OCI-LY7 (cell line): Measurements from ENCODE around the gene LCP1. TPM values are rescaled to one million over a fixed set of nuclear protein-coding genes. Genes with fewer than 3 reads are reported as not detected.

Experiments
- BruUV-seq: library from RNA; stranded (reverse); fragments of 400-500 nt; replicated peaks from 2 replicates; lab custom pipeline; 2021; lab: Mats Ljungman, UMichigan
- CTCF ChIA-PET: fragments of 300-600 bp; sonication (Branson Sonifier 250); formaldehyde crosslinking; loops from one replicate; lab custom pipeline; 2022; ENCODE audit warnings: antibody characterized with exemption; ENCODE audit not compliant: unreplicated experiment; lab: Charles Lee
- POLR2A ChIA-PET: fragments of 300-600 bp; sonication (Branson Sonifier 250); formaldehyde crosslinking; loops from one replicate; lab custom pipeline; 2022; ENCODE audit warnings: antibody characterized with exemption; lab: Charles Lee
- DNase-seq: peaks from one replicate; pipeline ENCODE4 v3.0.0-alpha.2; 2015; ENCODE audit warnings: low spot score
- H2AFZ ChIP-seq: fragments of 200-600 bp; sonication (generic), shearing (Covaris generic); 2 replicates; pipeline ENCODE4 v1.6.1; 2014; ENCODE audit warnings: mild to moderate bottlenecking, antibody characterized with exemption, low read length, moderate library complexity
- H3K27ac ChIP-seq: fragments of 200-600 bp; sonication (generic); 2 replicates; pipeline ENCODE4 v1.5.1; 2014; ENCODE audit warnings: mixed run types, low read depth, mild to moderate bottlenecking, moderate library complexity, low read length, inconsistent platforms; ENCODE audit not compliant: poor library complexity, severe bottlenecking
- H3K36me3 ChIP-seq: fragments of 200-600 bp; sonication (generic); 2 replicates; pipeline ENCODE4 v1.6.1; 2014; ENCODE audit warnings: mild to moderate bottlenecking, antibody characterized with exemption, low read length, moderate library complexity, mixed read lengths; ENCODE audit not compliant: insufficient read depth
- H3K4me1 ChIP-seq: fragments of 200-600 bp; sonication (generic); 2 replicates; pipeline ENCODE4 v1.5.1; 2014; ENCODE audit warnings: mild to moderate bottlenecking, low read length; ENCODE audit not compliant: insufficient read depth, poor library complexity, severe bottlenecking
- H3K4me2 ChIP-seq: fragments of 200-600 bp; sonication (generic); 2 replicates; pipeline ENCODE4 v1.6.1; 2014; ENCODE audit warnings: mild to moderate bottlenecking, low read length
- H3K4me3 ChIP-seq: fragments of 200-600 bp; sonication (generic); 2 replicates; pipeline ENCODE4 v1.5.1; 2014; ENCODE audit warnings: mild to moderate bottlenecking, low read depth, low read length; ENCODE audit not compliant: poor library complexity, severe bottlenecking
- H3K79me2 ChIP-seq: fragments of 200-600 bp; sonication (generic); 2 replicates; pipeline ENCODE4 v1.6.1; 2016; ENCODE audit warnings: low read depth, mild to moderate bottlenecking, low read length, moderate library complexity, mixed read lengths; ENCODE audit not compliant: insufficient read depth
- H3K9me2 ChIP-seq: fragments of 200-600 bp; sonication (generic); 2 replicates; pipeline ENCODE4 v1.6.1; 2016; ENCODE audit warnings: mild to moderate bottlenecking, low read length, mixed read lengths; ENCODE audit not compliant: insufficient read depth
- H3K9me3 ChIP-seq: fragments of 200-600 bp; sonication (generic); 2 replicates; pipeline ENCODE4 v1.6.1; 2014; ENCODE audit warnings: mild to moderate bottlenecking, mixed run types, low read length, mixed read lengths
- H4K20me1 ChIP-seq: fragments of 200-600 bp; sonication (generic); 2 replicates; pipeline ENCODE4 v1.6.1; 2014; ENCODE audit warnings: mild to moderate bottlenecking, antibody characterized with exemption, low read length, moderate library complexity, mixed read lengths; ENCODE audit not compliant: insufficient read depth
- CTCF ChIP-seq: fragments of 200-600 bp; sonication (generic); conservative IDR thresholded peaks from 2 replicates; pipeline ENCODE4 v1.5.1; 2014; ENCODE audit warnings: mild to moderate bottlenecking, antibody characterized with exemption, low read length, moderate library complexity, mixed read lengths
- EZH2phosphoT487 ChIP-seq: fragments of 200-600 bp; sonication (generic); IDR thresholded peaks from 2 replicates; pipeline ENCODE4 v1.6.1; 2018; ENCODE audit warnings: low read depth, borderline replicate concordance, mild to moderate bottlenecking, mixed run types, antibody characterized with exemption, low read length, moderate library complexity, mixed read lengths
- intact Hi-C: fragments of 100-400 bp; cut with micrococcal nuclease; formaldehyde crosslinking; loops from one replicate; pipeline ENCODE4 v1.10.0; 2022; ENCODE audit not compliant: unreplicated experiment
- total RNA-seq, 2 experiments: library from RNA; depleted of rRNA in 1 of 2; stranded (reverse); fragments of >200 nt in 1 of 2; shearing (Covaris generic) in 1 of 2; gene quantifications; 2 replicates each; pipeline ENCODE4 v1.2.3, GENCODE V29; 2014 to 2022

LCP1 gene
- total RNA-seq, 2 experiments from 2014 or later, result 292 to 565 TPM

- Histone ChIP-seq H3K4me2 (no peak overlapping the region), H2AFZ (no peak overlapping the region)
- POLR2A ChIA-PET, result interaction anchor here (0.9 kb wide), 1 partner anchor 334 kb away, joined by 3 read pairs; no protein-coding TSS in a partner anchor
Measured at GRCh38 chr13:46124967-46125933, 56.7 kb downstream of the LCP1 start.

GRCh38 chr13:46124531-46124966, 57.4 kb downstream of the LCP1 start:
- no peak overlapping the region for H3K27ac ChIP-seq
- H3K79me2 ChIP-seq, result no peaks in the 10 kb centered on the region
- no peaks in the 10 kb centered on the region for H3K9me3 ChIP-seq
- ChIA-PET CTCF (no interaction called here), POLR2A (no interaction called here)
- H2AFZ ChIP-seq, result no peak overlapping the region
- intact Hi-C loops, result loop anchor here (10.0 kb wide), 2 partner anchors 320 to 500 kb away; no protein-coding TSS in a partner anchor
- no peaks in the 10 kb centered on the region for H3K9me2 ChIP-seq
- peaks cover 15% of the 10 kb centered on the region for H3K4me1 ChIP-seq
- H3K4me3 ChIP-seq, result no peak overlapping the region
- H4K20me1 ChIP-seq, result no peaks in the 10 kb centered on the region
- BruUV-seq, result no TSS peak
- no peak overlapping the region for H3K4me2 ChIP-seq
- H3K36me3 ChIP-seq, result peaks cover 50% of the 10 kb centered on the region
- DNase-seq, result peak; percentile 15
- no peak for TF ChIP-seq EZH2phosphoT487
- TF ChIP-seq CTCF, result 0 out of 2 replicates have a peak, but pooled peaks have one; percentile 1

More at GRCh38 chr13:46124967-46125933, 56.7 kb downstream of the LCP1 start:
- intact Hi-C loops, result loop anchor here (10.0 kb wide), 2 partner anchors 320 to 500 kb away; no protein-coding TSS in a partner anchor
- Histone ChIP-seq H3K36me3 (peaks cover 57% of the 10 kb centered on the region), H3K9me2 (no peaks in the 10 kb centered on the region), H3K79me2 (no peaks in the 10 kb centered on the region), H3K4me3 (no peak overlapping the region), H4K20me1 (no peaks in the 10 kb centered on the region), H3K27ac (no peak overlapping the region), H3K9me3 (no peaks in the 10 kb centered on the region), H3K4me1 (peaks cover 15% of the 10 kb centered on the region)
- 0 out of 2 replicates have a peak, but pooled peaks have one; percentile 13 for TF ChIP-seq CTCF
- no peak for TF ChIP-seq EZH2phosphoT487
- CTCF ChIA-PET, result interaction anchor here (0.8 to 0.9 kb wide), 2 partner anchors 45 to 48 kb away, joined by 3 read pairs; no protein-coding TSS in a partner anchor
- BruUV-seq, result no TSS peak
- DNase-seq, result no peak
